ENCODE results near the gene GNG13.

Gene GNG13

DNA sequence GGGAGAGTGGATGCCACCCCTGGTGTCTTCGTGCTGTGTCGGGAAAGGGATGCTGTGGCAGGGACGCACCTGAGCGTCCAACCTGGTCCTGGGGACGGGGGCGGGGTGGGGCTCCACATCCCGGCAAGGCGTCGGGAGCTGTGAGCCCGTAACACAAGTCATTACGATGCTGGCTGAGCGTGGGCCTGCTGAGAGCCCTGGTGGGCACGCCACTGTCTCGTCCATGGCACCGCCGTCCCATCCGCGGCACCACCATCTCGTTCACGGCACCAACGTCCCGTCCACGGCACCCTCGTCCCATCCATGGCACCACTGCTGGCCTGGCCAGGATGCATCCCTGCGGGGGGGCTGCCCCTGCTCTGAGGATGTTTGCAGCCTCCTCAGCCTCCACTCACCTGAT is 24.1 kb upstream of the GNG13 start:
- TF ChIP-seq, protein P1, sequence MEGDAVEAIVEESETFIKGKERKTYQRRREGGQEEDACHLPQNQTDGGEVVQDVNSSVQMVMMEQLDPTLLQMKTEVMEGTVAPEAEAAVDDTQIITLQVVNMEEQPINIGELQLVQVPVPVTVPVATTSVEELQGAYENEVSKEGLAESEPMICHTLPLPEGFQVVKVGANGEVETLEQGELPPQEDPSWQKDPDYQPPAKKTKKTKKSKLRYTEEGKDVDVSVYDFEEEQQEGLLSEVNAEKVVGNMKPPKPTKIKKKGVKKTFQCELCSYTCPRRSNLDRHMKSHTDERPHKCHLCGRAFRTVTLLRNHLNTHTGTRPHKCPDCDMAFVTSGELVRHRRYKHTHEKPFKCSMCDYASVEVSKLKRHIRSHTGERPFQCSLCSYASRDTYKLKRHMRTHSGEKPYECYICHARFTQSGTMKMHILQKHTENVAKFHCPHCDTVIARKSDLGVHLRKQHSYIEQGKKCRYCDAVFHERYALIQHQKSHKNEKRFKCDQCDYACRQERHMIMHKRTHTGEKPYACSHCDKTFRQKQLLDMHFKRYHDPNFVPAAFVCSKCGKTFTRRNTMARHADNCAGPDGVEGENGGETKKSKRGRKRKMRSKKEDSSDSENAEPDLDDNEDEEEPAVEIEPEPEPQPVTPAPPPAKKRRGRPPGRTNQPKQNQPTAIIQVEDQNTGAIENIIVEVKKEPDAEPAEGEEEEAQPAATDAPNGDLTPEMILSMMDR (conservative IDR thresholded peaks at IDR 0.05; ENCODE audit: low read depth, low read length), result no peak
- Histone ChIP-seq H4K20me1 (ENCODE audit: insufficient read depth) (no peaks in the 10 kb centered on the region), H2AFZ (ENCODE audit: low read depth) (no peak overlapping the region), H3K4me2 (no peak overlapping the region), H3K79me2 (ENCODE audit: insufficient read depth, low read depth) (no peaks in the 10 kb centered on the region), H3K9ac (no peak overlapping the region), H3K36me3 (ENCODE audit: insufficient read depth) (no peaks in the 10 kb centered on the region), H3K4me3 (IDR thresholded peaks at IDR 0.05; ENCODE audit: insufficient read depth, low read depth, low read length) (no peak overlapping the region), H3K27ac (no peak overlapping the region), H3K4me1 (ENCODE audit: low read depth, poor library complexity, severe bottlenecking) (no peaks in the 10 kb centered on the region), H3K27me3 (ENCODE audit: insufficient read depth, low read depth) (peaks cover 95% of the 10 kb centered on the region)

DNA sequence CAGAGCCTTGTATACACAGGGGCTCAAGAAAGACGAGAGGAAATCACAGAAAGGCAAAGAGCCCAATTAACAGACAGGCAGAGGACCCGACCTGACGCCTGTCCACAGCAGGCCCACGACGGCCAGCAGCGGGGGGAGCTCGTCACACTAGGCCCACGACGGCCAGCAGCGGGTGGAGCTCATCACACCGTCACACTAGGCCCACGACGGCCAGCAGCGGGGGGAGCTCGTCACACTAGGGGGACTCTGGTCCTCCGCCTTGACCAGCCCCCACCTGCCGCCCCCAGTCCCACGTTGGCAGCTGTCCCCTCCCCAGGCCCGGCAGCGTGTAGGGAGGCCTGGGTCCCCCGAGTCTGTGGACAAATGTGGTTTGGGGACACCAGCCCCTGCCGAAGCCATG is 23.7 kb upstream of the GNG13 start:
- no peak overlapping the region for H3K4me2 ChIP-seq

DNA sequence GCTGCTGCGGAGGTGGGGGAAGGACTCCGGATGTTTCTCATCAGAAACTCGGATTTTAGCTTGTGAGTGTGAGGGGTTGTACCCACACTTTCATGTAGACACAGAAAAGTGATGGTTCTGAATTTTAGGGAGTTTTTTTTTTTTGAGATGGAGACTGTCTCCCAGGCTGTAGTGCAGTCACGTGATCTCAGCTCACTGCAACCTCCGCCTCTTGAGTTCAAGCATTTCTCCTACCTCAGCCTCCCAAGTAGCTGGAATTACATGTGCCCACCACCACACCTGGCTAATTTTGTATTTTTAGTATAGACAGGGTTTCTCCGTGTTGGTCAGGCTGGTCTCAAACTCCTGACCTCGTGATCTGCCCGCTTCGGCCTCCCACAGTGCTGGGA is 22.4 kb upstream of the GNG13 start:
- no peaks in the 10 kb centered on the region for H3K79me2 ChIP-seq (ENCODE audit: insufficient read depth, low read depth)
- no peaks in the 10 kb centered on the region for H3K4me1 ChIP-seq (ENCODE audit: low read depth, poor library complexity, severe bottlenecking)
- no peak overlapping the region for H2AFZ ChIP-seq (ENCODE audit: low read depth)
- H3K27ac ChIP-seq, result no peak overlapping the region
- H4K20me1 ChIP-seq (ENCODE audit: insufficient read depth), result no peaks in the 10 kb centered on the region
- no peaks in the 10 kb centered on the region for H3K36me3 ChIP-seq (ENCODE audit: insufficient read depth)
- no peak overlapping the region for H3K4me3 ChIP-seq (IDR thresholded peaks at IDR 0.05; ENCODE audit: insufficient read depth, low read depth, low read length)
- no peak overlapping the region for H3K9ac ChIP-seq
- peaks cover 95% of the 10 kb centered on the region for H3K27me3 ChIP-seq (ENCODE audit: insufficient read depth, low read depth)
- H3K4me2 ChIP-seq, result no peak overlapping the region
- TF ChIP-seq, protein P1 (conservative IDR thresholded peaks at IDR 0.05; ENCODE audit: low read depth, low read length), result no peak

More for the DNA sequence above, 23.7 kb upstream of the GNG13 start:
- Histone ChIP-seq H3K27ac (no peak overlapping the region), H3K79me2 (ENCODE audit: insufficient read depth, low read depth) (no peaks in the 10 kb centered on the region), H3K4me3 (IDR thresholded peaks at IDR 0.05; ENCODE audit: insufficient read depth, low read depth, low read length) (no peak overlapping the region), H3K36me3 (ENCODE audit: insufficient read depth) (no peaks in the 10 kb centered on the region), H2AFZ (ENCODE audit: low read depth) (no peak overlapping the region), H3K27me3 (ENCODE audit: insufficient read depth, low read depth) (peaks cover 95% of the 10 kb centered on the region), H3K9ac (no peak overlapping the region), H3K4me1 (ENCODE audit: low read depth, poor library complexity, severe bottlenecking) (no peaks in the 10 kb centered on the region), H4K20me1 (ENCODE audit: insufficient read depth) (no peaks in the 10 kb centered on the region)
- TF ChIP-seq, protein P1 (conservative IDR thresholded peaks at IDR 0.05; ENCODE audit: low read depth, low read length), result no peak

DNA sequence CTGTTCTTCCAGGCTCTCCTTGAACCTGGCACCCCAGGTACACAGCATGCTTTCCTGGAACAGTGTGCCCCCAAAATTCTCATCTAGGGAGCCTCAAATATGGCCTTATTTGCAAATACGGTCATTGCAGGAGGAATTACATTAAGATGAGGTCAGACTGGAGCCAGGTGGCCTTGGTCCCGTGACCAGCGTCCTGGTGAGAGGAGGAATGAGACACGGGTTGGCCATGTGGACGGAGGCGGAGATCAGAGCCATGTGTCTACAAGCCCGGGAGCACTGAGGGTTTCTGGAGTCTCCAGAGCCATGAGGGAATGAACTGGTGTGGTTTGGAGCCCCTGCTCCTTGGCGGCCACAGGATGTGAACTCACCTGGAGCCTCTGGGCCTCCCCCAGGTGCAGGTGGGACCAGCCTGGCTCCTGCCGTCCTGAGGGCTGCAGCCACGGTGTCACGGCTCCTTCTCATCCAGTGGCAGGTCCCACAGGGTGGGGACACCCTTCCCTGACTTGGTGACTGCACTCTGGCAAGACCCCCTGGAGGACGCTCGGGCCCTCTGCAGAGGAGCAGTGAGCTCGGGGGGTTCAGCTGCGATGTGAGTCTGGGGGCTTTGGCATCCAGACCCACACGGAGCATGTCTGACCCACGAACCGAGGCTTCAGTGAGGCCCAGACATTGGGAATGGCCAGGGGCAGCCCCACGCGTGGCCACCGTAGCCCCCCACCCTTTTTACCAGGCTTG is 21.8 kb upstream of the GNG13 start:
- Histone ChIP-seq H3K9ac (no peak overlapping the region), H3K4me1 (ENCODE audit: low read depth, poor library complexity, severe bottlenecking) (no peaks in the 10 kb centered on the region), H4K20me1 (ENCODE audit: insufficient read depth) (no peaks in the 10 kb centered on the region), H3K4me3 (IDR thresholded peaks at IDR 0.05; ENCODE audit: insufficient read depth, low read depth, low read length) (no peak overlapping the region), H2AFZ (ENCODE audit: low read depth) (no peak overlapping the region), H3K4me2 (no peak overlapping the region), H3K79me2 (ENCODE audit: insufficient read depth, low read depth) (no peaks in the 10 kb centered on the region), H3K36me3 (ENCODE audit: insufficient read depth) (no peaks in the 10 kb centered on the region), H3K27me3 (ENCODE audit: insufficient read depth, low read depth) (peaks cover 95% of the 10 kb centered on the region), H3K27ac (no peak overlapping the region)
- TF ChIP-seq, protein P1 (conservative IDR thresholded peaks at IDR 0.05; ENCODE audit: low read depth, low read length), result no peak
